SKM-1 (cell line): ENCODE measurements around the gene IL17RB.

ENCODE experiments used
- DNase-seq: peaks from one replicate; lab custom pipeline; 2025; ENCODE audit not compliant: unreplicated experiment; lab: John Stamatoyannopoulos, UW

IL17RB gene

GRCh38 chr3:53846134-53846850 lies at the start of gene IL17RB, which contains the start of gene CHDH:
TSS of gene IL17RB (plus strand) at chr3:53846568. CDS start at chr3:53846589, 21 bp downstream.
TSS of gene CHDH (minus strand) at chr3:53846419. CDS start at chr3:53824008, 22,411 bp downstream.
- no peak for DNase-seq

- DNase-seq, result no peak
Measured at GRCh38 chr3:53798144-53798543, 48.2 kb upstream of the IL17RB start.

- no peak for DNase-seq
Measured at GRCh38 chr3:53799338-53799865, 47.0 kb upstream of the IL17RB start.

GRCh38 chr3:53800041-53800906 lies 46.1 kb upstream of the IL17RB start:
- DNase-seq, result no peak

GRCh38 chr3:53801319-53801718 lies 45.0 kb upstream of the IL17RB start:
- DNase-seq, result no peak

- DNase-seq, result no peak
Measured at GRCh38 chr3:53802256-53802880, 44.0 kb upstream of the IL17RB start.

GRCh38 chr3:53803124-53803815 lies 43.1 kb upstream of the IL17RB start:
- no peak for DNase-seq

GRCh38 chr3:53803816-53804695 lies 42.3 kb upstream of the IL17RB start:
- DNase-seq, result no peak

GRCh38 chr3:53804697-53805462 lies 41.5 kb upstream of the IL17RB start:
- DNase-seq, result no peak

GRCh38 chr3:53805463-53806159 lies 40.8 kb upstream of the IL17RB start:
- DNase-seq, result no peak

GRCh38 chr3:53806182-53807116 lies 39.9 kb upstream of the IL17RB start:
- DNase-seq, result no peak

- DNase-seq, result no peak
Measured at GRCh38 chr3:53807117-53807810, 39.1 kb upstream of the IL17RB start.

GRCh38 chr3:53808496-53808895 lies 37.9 kb upstream of the IL17RB start:
- no peak for DNase-seq

- no peak for DNase-seq
Measured at GRCh38 chr3:53809267-53809666, 37.1 kb upstream of the IL17RB start.

GRCh38 chr3:53809764-53810400 lies 36.5 kb upstream of the IL17RB start:
- no peak for DNase-seq
